Raji (cell line): Measurements from ENCODE around the gene KCNMA1.

ENCODE experiments used
- POLR2A ChIP-seq: IDR thresholded peaks from 2 replicates; pipeline ENCODE4 v1.6.1; 2011; ENCODE audit warnings: low read depth, low read length, control low read depth; ENCODE audit not compliant: insufficient read depth

Gene KCNMA1

GRCh38 chr10:77511498-77512218 lies 126.0 kb downstream of the KCNMA1 start:
- TF ChIP-seq POLR2A = no peak

GRCh38 chr10:77510695-77511094 lies 126.9 kb downstream of the KCNMA1 start:
- no peak for TF ChIP-seq POLR2A

DNA sequence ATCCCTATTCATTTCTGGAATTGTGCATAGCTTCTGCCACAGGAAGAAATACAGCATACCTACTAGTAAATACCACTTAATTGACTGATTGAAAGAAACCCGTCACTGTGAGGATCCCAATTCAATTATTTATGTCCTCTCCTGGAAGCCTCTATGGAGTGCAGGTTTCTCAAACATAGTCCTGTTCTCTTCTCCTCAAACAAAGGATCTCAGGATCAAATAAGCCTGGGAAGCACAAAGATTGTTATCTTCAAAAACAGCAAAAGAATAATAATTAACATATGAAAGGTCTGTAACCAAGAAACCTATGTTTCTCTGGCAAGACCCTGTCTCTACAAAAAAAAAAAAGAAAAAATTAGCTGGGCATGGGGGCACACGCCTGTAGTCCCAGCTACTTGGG lies 127.3 kb downstream of the KCNMA1 start:
- TF ChIP-seq POLR2A = no peak

DNA sequence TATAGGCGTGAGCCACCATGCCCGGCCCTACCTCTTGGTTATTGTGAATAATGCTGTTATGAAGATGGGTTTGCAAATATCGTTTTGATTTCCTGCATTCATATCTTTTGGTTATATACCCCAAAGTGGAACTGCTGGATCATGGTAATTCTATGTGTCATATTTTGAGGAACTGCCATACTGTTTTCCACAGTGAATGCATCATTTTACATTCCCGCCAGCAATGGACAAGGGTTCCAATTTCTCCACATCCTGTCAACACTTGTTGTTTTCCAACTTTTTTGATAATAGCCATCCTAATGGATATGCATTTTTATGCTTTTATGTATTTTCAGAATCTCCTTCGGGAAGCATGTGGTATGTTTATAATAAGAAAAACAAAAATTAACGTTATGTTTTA lies 128.2 kb downstream of the KCNMA1 start:
- no peak for TF ChIP-seq POLR2A

GRCh38 chr10:77507291-77507880 lies 130.2 kb downstream of the KCNMA1 start:
- no peak for TF ChIP-seq POLR2A

DNA sequence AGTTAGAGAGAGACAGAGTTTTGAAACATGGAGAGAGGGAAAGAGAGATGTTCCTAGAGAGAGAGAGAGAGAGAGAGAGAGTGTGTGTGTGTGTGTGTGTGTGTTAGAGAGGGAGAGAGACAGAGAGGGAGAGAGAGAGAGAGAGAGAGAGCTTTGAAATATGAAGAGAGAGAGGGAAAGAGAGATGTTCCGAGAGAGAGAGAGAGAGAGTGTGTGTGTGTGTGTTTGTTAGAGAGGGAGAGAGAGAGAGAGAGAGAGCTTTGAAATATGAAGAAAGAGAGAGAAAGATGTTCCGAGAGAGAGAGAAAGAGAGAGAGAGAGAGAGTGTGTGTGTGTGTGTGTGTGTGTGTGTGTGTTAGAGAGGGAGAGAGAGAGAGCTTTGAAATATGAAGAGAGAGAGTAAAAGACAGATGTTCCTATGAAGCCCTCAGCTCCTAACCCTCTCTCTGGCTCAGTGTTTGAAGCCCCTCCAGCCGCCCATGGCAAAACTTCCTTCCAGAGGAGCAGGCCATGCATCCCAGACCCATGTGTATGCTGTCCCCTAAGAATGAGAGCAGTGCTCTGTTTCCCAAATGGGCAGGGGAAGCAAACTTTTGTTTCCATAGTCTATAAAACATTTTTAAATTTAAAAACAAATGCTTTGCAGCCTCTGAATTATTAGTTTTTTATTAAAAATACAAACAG lies 130.9 kb downstream of the KCNMA1 start:
- no peak for TF ChIP-seq POLR2A

- TF ChIP-seq POLR2A = no peak
Observed at GRCh38 chr10:77505431-77506334, 131.9 kb downstream of the KCNMA1 start.

- TF ChIP-seq POLR2A = no peak
Observed at GRCh38 chr10:77504873-77505257, 132.7 kb downstream of the KCNMA1 start.

DNA sequence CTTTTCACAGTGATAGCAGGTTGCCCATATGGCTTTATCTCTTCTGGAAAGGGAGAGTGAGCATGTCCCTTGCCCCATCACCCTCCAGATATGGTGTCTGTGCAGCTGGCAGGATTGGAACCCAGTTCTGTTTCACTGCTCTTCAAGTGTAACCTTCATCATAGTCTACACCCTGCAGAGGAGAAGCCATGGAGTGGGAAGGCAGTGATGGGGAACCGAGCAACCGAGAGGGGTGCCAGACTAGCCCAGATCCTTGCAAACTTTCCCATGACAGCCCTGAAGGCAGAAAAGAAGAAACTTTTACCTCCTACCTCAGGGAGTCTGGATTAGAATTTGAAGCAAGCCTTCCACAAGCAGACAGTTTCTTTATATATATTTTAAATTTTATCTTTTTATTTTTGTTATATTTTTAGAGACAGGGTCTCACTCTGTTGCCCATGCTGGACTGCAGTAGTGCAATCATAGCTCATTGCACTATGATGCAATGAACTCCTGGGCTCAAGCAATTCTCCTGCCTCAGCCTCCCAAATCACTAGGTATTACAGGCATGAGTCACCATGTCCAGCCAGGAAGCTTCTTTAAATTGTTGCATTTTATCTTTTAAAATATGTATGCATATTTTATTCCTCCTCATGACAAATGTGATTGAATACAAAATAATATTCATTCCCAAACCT lies 133.3 kb downstream of the KCNMA1 start:
- TF ChIP-seq POLR2A = no peak

GRCh38 chr10:77501846-77502261 lies 135.8 kb downstream of the KCNMA1 start:
- no peak for TF ChIP-seq POLR2A

DNA sequence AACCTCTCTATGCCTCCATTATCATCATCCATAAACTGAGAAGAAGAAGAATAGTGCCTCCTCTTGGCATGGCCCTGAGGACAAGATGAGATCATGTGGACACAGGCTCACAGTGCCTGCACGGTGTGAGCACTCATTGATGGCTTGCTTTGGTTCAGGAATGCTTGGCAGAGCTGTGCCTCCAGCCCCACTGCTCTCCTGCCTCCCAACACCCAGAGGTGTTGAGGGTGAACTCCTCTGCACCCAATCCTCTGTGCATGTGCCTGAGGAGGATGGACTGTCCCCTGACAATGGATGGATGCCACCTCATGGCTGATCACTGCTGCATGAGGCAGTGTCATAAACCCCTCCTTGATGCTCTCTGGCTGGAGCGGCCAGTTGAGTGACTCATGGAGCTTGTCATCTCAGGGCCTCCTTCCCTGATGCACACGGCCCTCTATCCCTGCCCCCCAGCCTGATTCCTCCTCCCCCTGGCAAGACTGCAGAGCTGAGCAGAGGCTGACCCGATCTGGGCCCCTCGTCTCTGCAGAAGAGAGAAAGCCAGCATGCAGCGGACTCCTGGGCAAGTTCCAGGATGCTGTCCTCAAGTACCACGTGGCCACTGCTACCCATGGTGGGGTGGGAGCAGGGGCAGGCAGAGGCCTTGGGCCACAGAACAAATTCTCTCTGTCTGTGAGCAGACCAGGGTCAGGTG lies 136.3 kb downstream of the KCNMA1 start:
- TF ChIP-seq POLR2A = no peak

- TF ChIP-seq POLR2A = no peak
Observed at GRCh38 chr10:77500754-77501151, 136.9 kb downstream of the KCNMA1 start.

DNA sequence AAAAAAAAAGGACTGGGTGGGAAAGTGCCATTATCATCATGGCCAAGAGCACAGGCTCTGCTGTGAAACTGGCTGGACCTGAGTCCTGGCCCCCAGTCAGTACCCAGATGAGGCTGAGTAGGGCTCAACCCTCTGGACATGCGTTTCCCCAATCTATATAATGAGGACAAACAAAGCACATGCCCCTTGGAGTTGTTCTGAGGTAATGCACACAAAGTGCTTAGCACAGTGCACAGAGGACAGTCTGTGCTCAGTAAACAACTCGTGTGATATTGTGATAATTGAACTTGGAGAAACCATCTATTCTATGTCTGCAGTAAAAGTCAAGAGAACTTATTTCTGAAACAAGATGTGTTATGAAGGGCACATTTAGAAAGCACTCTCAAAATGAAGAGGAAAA lies 138.8 kb downstream of the KCNMA1 start:
- TF ChIP-seq POLR2A = no peak

DNA sequence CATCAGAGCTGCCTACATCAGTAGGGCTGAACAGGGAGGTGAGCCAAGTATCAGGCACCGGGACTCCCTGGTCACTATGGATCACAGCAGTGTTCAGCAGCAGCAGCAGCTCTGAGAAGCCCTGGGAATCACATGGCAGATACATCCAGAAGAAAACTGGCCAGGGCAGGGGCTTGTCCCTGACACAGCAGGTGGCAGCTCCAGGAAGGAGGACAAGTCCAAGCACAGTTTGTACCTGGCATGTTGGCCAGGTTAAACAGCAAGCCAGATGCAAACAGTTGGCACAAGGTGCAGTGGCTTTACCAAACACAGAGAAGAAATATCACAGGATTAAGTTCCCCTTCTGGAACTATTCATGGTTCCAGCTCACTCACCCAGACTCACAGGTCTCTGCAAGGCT lies 139.4 kb downstream of the KCNMA1 start:
- TF ChIP-seq POLR2A = no peak
